GM23248 (cell line): ENCODE measurements around the gene ETV1. TPM values are rescaled to one million over a fixed set of nuclear protein-coding genes. Genes with fewer than 3 reads are reported as not detected.
A peak's percentile ranks its signal among the peaks of the same experiment; 100 is the strongest.

Experiments used
- DNase-seq: peaks from one replicate; pipeline ENCODE4 v3.0.0-alpha.2; 2015
- H2AFZ ChIP-seq: fragments of 200-600 bp; sonication (generic); 2 replicates; pipeline ENCODE4 v1.6.1; 2016; ENCODE audit warnings: antibody characterized with exemption
- H3F3A ChIP-seq: fragments of 200-600 bp; sonication (generic); 2 replicates; pipeline ENCODE4 v1.6.1; 2016; ENCODE audit warnings: mild to moderate bottlenecking, antibody characterized with exemption, mixed run types; ENCODE audit not compliant: insufficient read depth
- H3K27ac ChIP-seq: fragments of 200-600 bp; sonication (generic); 2 replicates; pipeline ENCODE4 v1.5.1; 2016; ENCODE audit warnings: mild to moderate bottlenecking
- H3K27me3 ChIP-seq: fragments of 200-600 bp; sonication (generic); replicated peaks from 2 replicates; pipeline ENCODE4 v1.6.1; 2016; ENCODE audit warnings: mild to moderate bottlenecking; ENCODE audit not compliant: insufficient read depth
- H3K36me3 ChIP-seq: fragments of 200-600 bp; sonication (generic); 2 replicates; pipeline ENCODE4 v1.6.1; 2016; ENCODE audit warnings: low read depth, mild to moderate bottlenecking
- H3K4me1 ChIP-seq: fragments of 200-600 bp; sonication (generic); 2 replicates; pipeline ENCODE4 v1.6.1; 2016; ENCODE audit warnings: mild to moderate bottlenecking; ENCODE audit not compliant: insufficient read depth
- H3K4me2 ChIP-seq: fragments of 200-600 bp; sonication (generic); one replicate; pipeline ENCODE4 v1.6.1; 2016; ENCODE audit warnings: mild to moderate bottlenecking; ENCODE audit not compliant: unreplicated experiment
- H3K4me3 ChIP-seq: fragments of 200-600 bp; sonication (generic); 2 replicates; pipeline ENCODE4 v1.5.1; 2016; ENCODE audit warnings: mild to moderate bottlenecking
- H3K79me2 ChIP-seq: fragments of 200-600 bp; sonication (generic); 2 replicates; pipeline ENCODE4 v1.6.1; 2016; ENCODE audit warnings: mild to moderate bottlenecking; ENCODE audit not compliant: insufficient read depth
- H3K9ac ChIP-seq: fragments of 200-600 bp; sonication (generic); 2 replicates; pipeline ENCODE4 v1.6.1; 2016; ENCODE audit warnings: mild to moderate bottlenecking
- H3K9me2 ChIP-seq: fragments of 200-600 bp; sonication (generic); 2 replicates; pipeline ENCODE4 v1.6.1; 2016; ENCODE audit warnings: mixed run types, mild to moderate bottlenecking, moderate library complexity; ENCODE audit not compliant: insufficient read depth
- H3K9me3 ChIP-seq: fragments of 200-600 bp; sonication (generic); one replicate; pipeline ENCODE4 v1.6.1; 2017; ENCODE audit warnings: low read depth
- H4K20me1 ChIP-seq: fragments of 200-600 bp; sonication (generic); 2 replicates; pipeline ENCODE4 v1.6.0; 2016; ENCODE audit not compliant: insufficient read depth
- EZH2 ChIP-seq: fragments of 200-600 bp; sonication (generic); IDR thresholded peaks from 2 replicates; pipeline ENCODE4 v1.6.1; 2018; ENCODE audit warnings: antibody characterized with exemption, mild to moderate bottlenecking; ENCODE audit not compliant: insufficient read depth, poor library complexity, severe bottlenecking
- EZH2phosphoT487 ChIP-seq: fragments of 200-600 bp; sonication (generic); IDR thresholded peaks from 2 replicates; pipeline ENCODE4 v1.6.1; 2018; ENCODE audit warnings: antibody characterized with exemption, moderate library complexity, mild to moderate bottlenecking, low read depth; ENCODE audit not compliant: insufficient read depth
- WGBS, 2 experiments: methylation state at CpG; one replicate each; pipeline ENCODE4 v1.1.6; 2015 to 2017; ENCODE audit warnings: low lambda C conversion rate in 2 of 2, low coverage in 1 of 2; ENCODE audit errors: missing lambda C conversion rate in 2 of 2; 5-methylcytosine and 5-hydroxymethylcytosine counted together
- in situ Hi-C: fragments of 300-500 bp; cut with MboI; formaldehyde crosslinking; loops from 2 replicates; pipeline ENCODE4 v1.15.0; 2020
- polyA plus RNA-seq: library from polyadenylated mRNA; unstranded; fragments of >200 nt; fragmentation: Nextera tagmentation; extraction: Ambion mirVana; gene quantifications from 2 replicates; pipeline ENCODE4 v1.2.1, GENCODE V29; 2016
- total RNA-seq: library from RNA; depleted of rRNA; stranded (reverse); fragments of >200 nt; shearing (Covaris generic); gene quantifications from 2 replicates; pipeline ENCODE4 v1.2.3, GENCODE V29; 2014

The ETV1 gene
- total and polyA plus RNA-seq, 2 experiments from 2014 or later: 13.7 to 17.1 TPM

- Histone ChIP-seq H2AFZ (no peak overlapping the region), H3K27ac (peak overlapping the region; percentile 49)
- 41 to 47% methylated on average over 2 of the region's 2 CpGs for WGBS, 2 experiments
Measured at GRCh38 chr7:13879994-13880686, 109.3 kb downstream of the ETV1 start.

DNA sequence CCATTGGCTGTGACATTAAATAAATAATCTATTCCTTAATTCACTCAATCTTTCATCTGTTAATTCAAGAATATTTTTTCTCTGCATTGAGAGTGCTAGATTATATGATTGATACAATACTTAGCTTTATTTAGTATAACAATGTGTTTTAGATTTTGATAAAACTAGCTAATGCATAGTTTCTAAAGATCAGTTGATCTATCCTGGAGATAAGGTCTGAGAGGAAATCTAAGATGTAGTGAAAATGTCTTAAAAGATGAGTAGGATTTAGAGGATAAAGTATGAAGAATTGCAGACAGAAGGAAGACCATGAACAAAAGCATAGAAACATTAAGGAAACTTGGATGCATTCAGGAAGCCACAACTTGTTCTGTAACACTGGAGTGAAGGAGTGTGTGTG lies 110.3 kb downstream of the ETV1 start:
- in situ Hi-C loops: no loop called here
- Histone ChIP-seq H4K20me1 (no peaks in the 10 kb centered on the region), H3K27me3 (no peaks in the 10 kb centered on the region), H2AFZ (no peak overlapping the region), H3K9ac (no peak overlapping the region), H3K4me3 (no peak overlapping the region), H3K27ac (no peak overlapping the region), H3K36me3 (no peaks in the 10 kb centered on the region), H3K9me2 (no peaks in the 10 kb centered on the region), H3K79me2 (no peaks in the 10 kb centered on the region), H3K9me3 (no peaks in the 10 kb centered on the region), H3F3A (peaks cover 39% of the 10 kb centered on the region), H3K4me2 (peak overlapping the region; percentile 54), H3K4me1 (peaks cover 36% of the 10 kb centered on the region)
- no peak for DNase-seq
- TF ChIP-seq EZH2phosphoT487 (no peak), EZH2 (no peak)

More at GRCh38 chr7:13879994-13880686, 109.3 kb downstream of the ETV1 start:
- no peaks in the 10 kb centered on the region for H3K79me2 ChIP-seq
- no peaks in the 10 kb centered on the region for H3K36me3 ChIP-seq
- no peaks in the 10 kb centered on the region for H4K20me1 ChIP-seq
- peaks cover 35% of the 10 kb centered on the region for H3F3A ChIP-seq
- in situ Hi-C loops: no loop called here
- H3K9me3 ChIP-seq: no peaks in the 10 kb centered on the region
- H3K9ac ChIP-seq: 0 out of 2 replicates have a peak overlapping the region, but pooled peaks have one; percentile 1
- H3K9me2 ChIP-seq: no peaks in the 10 kb centered on the region
- H3K4me2 ChIP-seq: peak overlapping the region; percentile 54
- peak; percentile 92 for DNase-seq
- H3K4me3 ChIP-seq: peak overlapping the region; percentile 17; the same call in 1 of the 2 replicates
- TF ChIP-seq EZH2phosphoT487: no peak
- no peak for TF ChIP-seq EZH2
- H3K4me1 ChIP-seq: peaks cover 27% of the 10 kb centered on the region
- no peaks in the 10 kb centered on the region for H3K27me3 ChIP-seq

DNA sequence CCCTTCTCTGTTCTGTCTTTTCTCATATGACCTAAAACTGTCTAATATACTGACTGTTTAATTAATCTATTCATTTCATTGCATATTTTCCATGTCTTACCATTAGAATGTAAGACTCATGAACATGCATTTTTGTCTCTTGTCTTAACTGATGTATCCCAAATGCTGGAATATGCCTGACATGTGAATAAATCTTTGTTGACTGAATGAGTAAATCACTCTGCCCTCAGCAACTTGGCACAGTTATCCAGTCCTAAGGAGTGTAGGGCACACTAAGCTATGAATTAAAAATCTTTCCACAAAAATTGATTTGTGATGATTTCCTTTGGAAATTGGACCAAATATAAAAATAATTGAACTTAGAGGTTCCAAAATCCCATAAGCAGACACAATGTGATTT lies 111.3 kb downstream of the ETV1 start:
- in situ Hi-C loops: no loop called here
- H3K4me1 ChIP-seq: peaks cover 37% of the 10 kb centered on the region
- H3K79me2 ChIP-seq: no peaks in the 10 kb centered on the region
- H3K27ac ChIP-seq: no peak overlapping the region
- DNase-seq: no peak
- no peak overlapping the region for H3K9ac ChIP-seq
- no peaks in the 10 kb centered on the region for H3K9me3 ChIP-seq
- H3K27me3 ChIP-seq: no peaks in the 10 kb centered on the region
- no peak overlapping the region for H3K4me3 ChIP-seq
- TF ChIP-seq EZH2 (no peak), EZH2phosphoT487 (no peak)
- peaks cover 39% of the 10 kb centered on the region for H3F3A ChIP-seq
- H3K36me3 ChIP-seq: no peaks in the 10 kb centered on the region
- H3K9me2 ChIP-seq: no peaks in the 10 kb centered on the region
- H2AFZ ChIP-seq: no peak overlapping the region
- no peaks in the 10 kb centered on the region for H4K20me1 ChIP-seq
- no peak overlapping the region for H3K4me2 ChIP-seq

GRCh38 chr7:13875496-13876074 lies 113.9 kb downstream of the ETV1 start:
- Histone ChIP-seq H3K4me1 (peaks cover 26% of the 10 kb centered on the region), H3F3A (peaks cover 29% of the 10 kb centered on the region), H3K27me3 (no peaks in the 10 kb centered on the region), H3K9ac (no peak overlapping the region), H3K4me2 (no peak overlapping the region), H3K27ac (no peak overlapping the region), H3K9me3 (no peaks in the 10 kb centered on the region), H3K36me3 (no peaks in the 10 kb centered on the region), H2AFZ (no peak overlapping the region), H3K4me3 (no peak overlapping the region), H4K20me1 (no peaks in the 10 kb centered on the region), H3K79me2 (no peaks in the 10 kb centered on the region), H3K9me2 (no peaks in the 10 kb centered on the region)
- 89 to 91% methylated on average over 5 of the region's 5 CpGs for WGBS, 2 experiments
- in situ Hi-C loops: no loop called here
- DNase-seq: no peak
- TF ChIP-seq EZH2: no peak
- no peak for TF ChIP-seq EZH2phosphoT487
